Stimulated activated CD8-positive, alpha-beta memory T cell treated with anti-CD3 and anti-CD28 coated beads, Interleukin-15, amount 100 ng/mL, for 1 hour (primary cell): ENCODE measurements around the gene C2CD2.

ENCODE experiments used
- DNase-seq: peaks from one replicate; pipeline ENCODE4 v3.0.0-alpha.2; 2020; ENCODE audit warnings: low read depth

Gene C2CD2

DNA sequence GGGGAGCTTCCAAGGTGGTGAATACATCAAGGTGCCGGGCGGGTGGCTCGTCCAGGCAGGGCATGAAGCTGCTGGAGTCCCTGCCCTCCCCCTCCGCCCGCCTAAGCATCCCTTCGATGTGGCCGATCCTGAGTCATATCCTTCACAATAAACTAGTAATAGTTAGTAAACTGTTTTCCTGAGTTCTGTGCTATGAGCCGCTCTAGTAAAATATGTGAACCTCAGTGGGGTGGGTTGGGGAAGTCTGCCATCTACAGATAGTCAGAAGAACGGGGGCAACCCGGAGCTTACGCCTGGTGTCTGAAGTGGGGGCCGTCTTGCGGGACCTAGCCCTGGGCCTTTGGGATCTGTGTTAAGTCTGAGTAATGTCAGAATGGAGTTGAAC lies 21.6 kb downstream of the C2CD2 start:
- DNase-seq, result no peak

DNA sequence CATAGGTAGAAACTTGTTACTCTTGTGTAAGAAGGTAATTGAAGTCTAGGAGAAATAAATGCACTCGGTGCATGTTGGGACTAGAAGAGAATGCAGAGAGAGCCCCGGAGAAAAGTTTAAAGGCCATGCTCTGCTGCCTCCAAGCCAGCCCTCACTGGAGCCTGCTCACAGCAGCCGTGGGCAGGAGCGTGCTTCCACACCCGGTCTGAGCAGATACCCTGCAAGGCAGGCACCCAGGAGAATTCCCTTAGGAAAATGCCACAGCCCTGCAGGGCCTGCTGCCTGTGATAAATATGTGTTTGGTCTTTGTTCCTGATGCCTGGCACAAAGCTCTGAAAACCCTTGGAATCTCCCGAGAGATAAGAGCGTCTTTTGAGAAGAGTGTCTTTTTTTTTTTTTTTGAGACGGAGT lies 22.8 kb downstream of the C2CD2 start:
- no peak for DNase-seq

DNA sequence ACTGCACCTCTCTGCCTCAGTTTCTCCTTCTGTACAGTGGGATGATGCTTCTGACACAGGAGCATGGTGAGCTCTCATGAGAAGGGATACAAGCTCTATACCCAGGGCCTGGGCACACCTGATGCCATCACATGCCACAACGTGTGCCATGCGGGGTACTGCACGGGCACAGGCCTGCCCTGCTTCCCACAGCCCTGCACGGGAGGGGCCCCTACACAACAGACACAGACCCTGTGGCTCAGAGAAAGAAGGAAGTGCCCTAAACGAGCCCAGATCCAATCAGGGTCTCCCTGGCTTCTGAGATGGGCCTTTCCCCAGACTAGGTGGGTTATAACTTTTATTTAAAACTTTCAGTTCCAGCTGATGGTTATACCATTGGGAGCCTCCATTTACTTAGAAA lies 24.6 kb downstream of the C2CD2 start:
- no peak for DNase-seq

DNA sequence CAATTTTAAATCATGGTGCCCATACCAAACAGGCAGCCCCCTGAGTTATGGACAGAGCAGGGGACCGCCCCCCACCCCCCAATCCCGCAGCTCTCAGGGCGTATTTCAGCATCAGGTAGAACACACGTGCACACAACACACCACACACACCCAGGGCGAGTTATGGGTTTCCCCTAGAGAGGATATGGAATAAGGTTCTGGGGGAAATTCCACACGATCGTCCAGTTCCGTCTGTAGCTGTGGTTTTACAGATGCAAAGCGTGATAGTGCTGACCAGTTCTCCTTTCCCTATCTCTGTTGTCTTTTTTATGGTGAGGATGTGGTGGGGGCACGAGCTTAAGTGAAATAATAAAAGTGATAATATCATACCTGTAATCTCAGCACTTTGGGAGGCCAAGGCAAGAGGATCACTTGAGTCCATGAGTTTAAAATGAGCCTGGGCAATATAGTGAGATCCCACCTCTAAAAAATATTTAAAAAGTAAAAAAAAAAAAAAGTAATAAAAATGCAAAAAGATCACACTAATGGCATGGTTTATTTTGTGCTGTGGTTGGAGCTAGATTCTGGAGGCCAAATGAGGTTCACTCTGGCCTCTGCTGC lies 25.1 kb downstream of the C2CD2 start:
- DNase-seq, result no peak

DNA sequence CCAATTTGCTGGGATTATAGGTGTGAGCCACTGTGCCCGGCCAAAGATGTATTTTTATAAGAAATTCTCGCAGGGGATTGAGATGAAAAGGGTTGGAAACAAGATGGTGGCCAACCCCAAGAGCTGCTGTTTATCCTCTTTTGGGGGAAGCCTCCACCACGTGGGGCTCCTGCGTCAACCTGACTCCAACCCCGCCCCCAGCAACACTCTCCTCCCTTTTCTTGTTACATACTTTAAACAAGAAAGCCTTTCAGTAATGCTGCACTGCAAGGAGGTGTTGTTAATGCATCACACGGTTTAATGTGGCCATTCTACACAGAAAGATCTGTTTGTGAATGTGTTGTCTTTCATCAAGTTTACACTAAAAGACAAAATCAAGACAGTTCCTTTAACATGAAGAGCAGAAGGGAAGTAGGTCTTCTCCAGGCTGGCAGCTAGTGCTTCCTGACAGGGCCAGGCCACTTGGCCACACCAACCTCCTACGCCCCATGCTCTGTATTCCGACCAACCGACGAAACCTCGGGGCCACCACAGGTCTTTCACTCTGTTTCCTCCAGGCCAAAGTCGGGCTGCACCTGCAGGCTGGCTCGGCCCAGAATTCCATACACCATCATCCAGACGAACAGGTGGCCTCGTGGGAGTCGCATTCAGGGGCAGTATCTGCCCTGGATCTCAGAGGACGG lies 25.9 kb downstream of the C2CD2 start:
- no peak for DNase-seq

DNA sequence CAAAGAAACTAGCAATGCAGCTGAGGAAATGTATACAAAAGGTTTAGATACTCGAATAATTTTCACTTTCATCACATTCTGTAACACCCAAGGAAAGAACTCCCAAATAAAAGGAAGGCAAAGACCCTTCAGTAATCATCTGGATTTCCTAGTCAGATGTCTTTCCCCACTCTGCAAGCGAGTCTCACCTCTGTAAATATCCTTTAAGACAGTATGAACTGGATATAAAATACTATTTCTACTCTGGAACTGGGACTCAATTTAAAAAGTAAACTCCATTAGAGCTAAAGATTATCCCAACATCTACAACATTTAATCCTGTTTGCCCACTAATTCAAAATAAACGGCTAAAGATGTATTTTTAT lies 27.0 kb downstream of the C2CD2 start:
- DNase-seq, result no peak

DNA sequence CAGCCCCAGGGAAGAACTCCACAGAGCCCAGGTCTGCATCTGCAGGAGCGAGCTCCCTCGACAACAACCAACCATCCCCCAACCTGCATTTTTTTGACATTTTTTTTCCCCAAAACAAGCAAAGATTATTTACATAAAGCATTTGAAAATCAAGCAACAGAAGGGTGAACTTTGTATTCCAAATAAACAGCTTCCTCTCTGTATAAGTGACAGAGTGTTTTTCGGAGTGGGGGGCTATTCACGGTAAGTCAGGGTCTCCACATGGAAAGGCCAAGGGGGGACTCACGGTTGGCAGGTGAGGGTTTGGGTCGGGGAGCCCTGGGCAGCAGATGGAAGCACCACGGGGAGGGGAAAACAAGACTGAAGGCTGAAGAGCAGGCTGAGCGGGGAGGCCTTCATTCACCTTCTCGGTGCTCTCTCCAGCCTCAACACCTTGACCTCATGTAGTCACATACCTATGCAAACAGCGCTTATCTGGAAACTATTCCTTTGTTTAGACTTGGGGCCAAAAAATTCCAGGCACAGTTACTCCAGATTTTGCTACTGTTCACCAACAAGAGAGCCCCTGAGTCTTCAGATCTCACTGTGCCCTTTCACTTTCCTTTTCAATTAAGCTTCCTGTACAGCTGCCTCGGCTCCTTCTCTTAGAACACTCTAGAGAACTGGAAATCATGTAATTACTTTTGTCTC lies 27.6 kb downstream of the C2CD2 start:
- no peak for DNase-seq

DNA sequence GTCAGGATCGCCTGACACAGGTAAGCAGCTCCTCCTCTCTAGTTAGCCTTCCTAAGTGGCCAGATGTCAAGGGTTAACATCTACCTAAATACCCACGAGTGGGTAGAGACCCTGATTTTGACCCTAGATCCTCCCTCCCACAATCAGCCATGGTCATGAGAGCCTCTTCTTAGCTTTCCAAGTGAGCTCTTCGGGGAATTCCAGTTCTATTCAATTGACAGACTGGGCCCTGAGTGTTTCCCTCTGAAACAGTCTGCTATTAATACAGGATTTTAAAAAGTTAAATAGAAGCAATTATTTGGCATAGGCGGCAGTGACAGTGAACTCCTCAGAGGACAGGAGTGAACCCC lies 28.1 kb downstream of the C2CD2 start:
- DNase-seq, result no peak

DNA sequence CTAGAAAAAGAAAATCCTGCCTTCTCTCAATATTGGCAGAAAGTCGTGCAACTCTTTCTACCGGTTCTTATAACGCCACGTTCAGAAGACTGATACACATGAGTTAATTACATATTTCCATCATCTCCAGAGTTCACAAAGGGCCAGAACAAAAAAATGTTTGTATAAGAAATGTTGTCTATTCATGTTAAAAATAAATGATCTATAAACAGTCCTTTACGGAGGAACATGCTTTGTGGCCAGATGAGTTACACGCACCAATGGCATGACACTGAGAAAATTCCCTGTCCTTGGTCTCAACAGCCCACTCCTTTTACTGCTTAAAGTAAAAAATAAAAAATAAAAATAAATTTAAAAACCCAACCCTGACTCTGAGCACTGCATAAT lies 29.5 kb downstream of the C2CD2 start:
- no peak for DNase-seq

DNA sequence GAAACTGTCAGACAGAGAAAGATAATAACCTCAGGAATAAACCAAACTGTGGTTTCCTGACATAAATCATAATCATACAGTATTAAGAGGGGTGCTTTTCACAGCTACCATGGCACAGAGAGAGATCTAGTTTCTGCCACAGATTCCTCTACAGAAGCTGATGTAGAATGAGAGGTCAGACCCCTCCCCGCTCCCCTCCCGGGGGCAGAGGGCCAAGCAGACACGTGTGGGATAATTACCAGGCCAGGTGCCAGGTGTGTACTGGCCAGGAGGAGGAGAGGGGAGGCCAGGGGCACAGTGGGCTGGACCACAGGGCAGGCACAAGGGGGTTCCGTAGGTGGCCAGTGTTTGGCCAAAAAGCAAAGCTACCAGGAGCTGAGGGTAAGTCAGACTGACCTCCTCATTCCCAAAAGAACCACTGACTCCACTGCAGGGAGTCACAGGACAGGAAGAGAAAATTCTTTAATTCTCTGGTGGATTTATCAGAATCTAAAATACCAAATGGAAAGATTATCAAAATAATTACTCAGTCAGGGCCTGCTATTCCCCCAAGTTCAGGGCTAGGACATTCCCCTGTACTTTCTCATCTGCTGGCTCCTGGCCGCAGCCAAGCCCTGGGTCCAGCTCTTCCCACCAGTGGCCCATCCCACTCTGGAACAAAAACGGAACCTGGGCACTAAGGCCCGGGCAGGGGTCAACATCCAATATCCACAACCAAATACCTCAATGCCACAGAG lies 30.0 kb downstream of the C2CD2 start:
- DNase-seq, result no peak

DNA sequence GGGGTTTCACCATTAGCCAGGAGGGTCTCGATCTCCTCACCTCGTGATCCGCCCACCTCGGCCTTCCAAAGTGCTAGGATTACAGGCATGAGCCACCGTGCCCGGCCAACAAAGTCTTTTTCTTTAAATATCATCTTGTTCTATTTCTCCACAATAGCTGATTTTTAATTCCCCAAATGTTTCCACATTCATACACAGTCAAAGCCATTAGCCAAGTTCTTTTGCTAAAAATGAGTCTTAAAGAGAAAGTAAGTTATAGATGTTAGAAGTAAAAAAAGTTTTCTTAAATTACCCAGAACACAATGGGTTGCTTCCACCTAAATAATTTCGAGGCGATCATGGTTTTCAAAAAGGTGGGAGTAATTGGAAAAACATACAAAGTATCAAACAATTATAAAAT lies 30.6 kb downstream of the C2CD2 start:
- no peak for DNase-seq

DNA sequence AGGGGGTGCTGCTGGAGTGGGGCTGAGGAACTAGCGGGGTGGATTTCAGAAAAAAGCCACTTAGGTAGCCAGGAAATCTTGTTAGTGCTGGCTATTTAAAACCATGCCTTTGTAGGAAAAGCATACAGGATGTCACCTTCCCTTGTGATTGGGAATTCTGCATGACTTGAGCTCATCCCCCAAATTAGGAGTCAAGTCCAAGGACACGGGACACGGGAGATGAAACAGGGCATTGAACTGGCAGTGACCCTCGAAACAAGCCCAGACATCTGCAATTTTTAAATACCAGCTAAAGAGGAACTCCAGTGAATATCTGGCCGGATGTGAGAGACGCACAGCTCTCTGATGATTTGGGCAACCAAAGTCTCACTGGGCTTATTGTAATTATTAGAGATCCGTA lies 32.8 kb downstream of the C2CD2 start:
- DNase-seq, result no peak

DNA sequence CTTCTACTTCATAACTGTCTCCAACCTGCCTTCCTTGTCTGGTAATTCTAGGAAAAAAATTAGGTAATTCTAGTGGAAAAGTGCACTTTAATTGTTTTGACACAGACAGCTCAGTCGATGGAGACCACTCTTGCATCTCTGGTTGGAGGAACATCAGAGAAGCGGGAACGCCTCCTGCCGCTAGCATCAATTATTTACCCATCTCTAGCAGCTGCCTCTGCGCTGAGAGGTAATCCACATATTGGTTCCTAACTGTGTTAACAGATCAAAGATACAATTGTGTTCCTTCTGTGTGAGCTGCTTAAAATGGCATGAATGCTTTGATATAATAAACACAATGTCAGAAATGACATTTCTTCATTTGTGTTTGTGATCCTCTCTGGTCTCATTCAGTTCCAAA lies 33.3 kb downstream of the C2CD2 start:
- no peak for DNase-seq

DNA sequence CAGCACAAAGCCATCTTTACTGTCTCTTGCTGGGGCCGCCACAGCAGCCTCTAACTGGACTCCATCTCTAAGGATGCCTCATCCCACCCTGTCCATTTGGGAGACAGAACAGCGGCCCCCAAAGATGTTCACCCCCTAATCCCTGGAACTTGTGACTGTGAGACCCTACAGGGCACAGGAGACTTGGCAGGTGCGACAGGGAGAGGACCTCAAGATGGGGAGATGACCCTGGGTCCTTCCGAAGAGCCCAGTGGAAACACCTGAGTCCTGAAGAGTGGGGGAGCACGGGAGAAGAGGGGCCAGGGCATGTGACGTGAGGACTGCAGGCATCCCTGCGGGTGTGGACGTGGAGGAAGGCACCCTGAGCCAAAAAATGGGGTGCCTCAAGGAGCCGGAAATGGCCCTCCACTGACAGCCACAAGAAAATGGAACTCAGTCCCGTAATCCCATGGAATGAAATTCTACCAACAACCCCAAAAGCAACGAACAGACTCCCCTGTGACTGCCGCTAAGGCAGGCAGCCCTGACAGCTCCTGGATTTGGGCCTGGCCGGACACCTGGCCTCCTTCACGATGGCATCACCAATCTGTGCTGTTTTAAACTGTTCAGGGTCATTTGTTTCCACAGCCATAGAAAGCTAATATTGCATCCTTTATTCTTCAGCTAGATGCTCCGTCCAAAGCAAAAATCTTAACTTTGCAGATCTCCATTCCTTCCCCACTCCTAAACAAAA lies 34.0 kb downstream of the C2CD2 start:
- no peak for DNase-seq

DNA sequence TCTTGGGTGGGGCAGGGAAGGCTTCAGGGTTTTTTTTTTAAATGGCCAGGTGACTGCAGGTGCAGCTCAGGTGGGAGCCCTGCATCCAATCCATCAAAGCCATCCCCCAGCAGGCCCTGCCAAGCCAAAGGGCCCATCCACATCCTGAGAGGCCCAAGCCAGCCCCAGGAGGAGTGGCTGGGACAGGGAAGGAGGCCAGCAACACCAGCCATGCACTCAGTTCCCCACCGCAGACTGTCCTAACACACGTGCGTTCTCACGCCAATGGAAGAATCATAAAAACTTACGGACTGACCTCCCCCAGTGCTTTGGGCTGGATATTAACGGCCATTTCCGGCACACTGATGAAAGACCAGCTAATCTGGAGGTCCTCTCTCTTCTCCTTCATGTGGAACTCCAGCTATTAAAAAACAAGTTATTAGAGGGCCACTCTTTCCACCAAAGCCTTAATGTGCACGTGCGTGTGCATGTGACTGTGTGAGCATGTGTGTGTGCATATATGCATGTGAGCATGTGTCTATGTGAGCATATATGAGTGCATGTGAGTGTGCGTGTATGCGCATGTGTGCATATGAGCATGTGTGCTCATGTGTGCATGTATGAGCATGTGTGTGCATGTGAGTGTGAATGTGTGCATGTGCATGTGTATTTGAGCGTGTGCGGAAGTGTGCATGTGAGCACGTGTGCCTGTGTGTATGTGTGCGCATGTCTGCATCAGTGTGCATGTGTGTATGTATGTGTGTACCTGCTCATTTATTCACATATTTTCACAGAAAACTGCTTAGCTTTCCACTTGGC lies 35.1 kb downstream of the C2CD2 start:
- no peak for DNase-seq

DNA sequence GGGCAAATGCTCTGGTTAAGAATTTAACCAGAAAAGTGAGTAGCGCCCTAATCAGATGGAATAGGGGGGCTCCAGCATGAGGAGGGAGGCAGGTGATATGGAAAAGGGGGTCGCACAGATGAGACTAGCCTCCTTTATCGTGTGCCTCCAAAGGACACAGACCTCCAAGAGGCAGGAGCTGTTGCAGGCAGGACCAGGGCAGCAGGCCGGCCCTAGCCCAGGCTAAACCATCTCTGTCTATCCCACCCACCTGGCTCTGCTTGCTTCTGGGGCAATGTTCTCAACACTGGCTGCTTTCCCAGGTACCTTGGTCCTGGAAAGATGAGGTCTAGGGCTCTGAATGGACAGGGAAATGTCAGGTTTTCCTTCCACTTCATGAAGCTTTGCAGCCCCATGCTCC lies 36.3 kb downstream of the C2CD2 start:
- no peak for DNase-seq

DNA sequence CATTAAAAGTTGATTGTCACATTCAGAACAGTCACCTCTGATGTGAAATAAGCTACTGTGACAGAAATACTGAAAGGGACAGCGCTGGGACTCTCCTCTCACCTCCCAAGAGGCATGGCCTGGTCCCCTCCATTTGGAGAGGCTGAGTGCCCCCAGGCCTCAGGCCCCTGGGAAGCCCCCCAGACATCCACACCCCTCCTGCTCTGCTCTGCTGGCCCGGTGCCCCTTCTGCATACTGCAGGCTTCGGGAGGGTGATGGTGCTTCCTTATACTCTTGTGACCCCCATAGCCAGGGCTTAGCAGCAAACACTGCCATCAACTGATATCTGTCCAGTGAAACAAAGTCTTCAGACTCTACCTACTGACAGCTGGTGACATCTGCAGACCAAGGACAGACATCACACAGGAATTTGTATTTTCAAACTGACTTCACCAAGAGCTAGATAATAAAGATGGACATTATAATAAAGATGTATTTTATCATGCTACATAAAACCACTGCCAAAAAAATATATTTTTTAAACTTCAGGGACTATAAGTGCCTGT lies 36.9 kb downstream of the C2CD2 start:
- DNase-seq, result no peak

DNA sequence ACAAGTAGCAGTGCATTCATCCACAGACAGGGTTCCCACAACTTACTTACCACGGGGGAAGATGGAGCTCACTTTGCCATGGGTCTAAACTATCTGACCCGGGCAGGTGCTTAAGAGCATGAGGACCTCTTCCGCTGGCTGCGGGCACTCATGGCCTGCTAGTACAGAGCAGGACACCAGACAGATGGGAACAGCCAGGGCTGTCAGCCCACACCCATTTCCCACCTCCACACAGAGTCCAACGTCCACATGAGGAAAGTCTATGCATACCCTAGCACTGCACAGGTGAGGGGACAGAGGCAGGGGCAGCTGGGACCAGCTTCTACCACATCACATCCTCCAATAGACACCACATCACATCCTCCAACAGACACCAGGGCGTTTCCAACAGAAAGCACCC lies 38.9 kb downstream of the C2CD2 start:
- DNase-seq, result no peak

DNA sequence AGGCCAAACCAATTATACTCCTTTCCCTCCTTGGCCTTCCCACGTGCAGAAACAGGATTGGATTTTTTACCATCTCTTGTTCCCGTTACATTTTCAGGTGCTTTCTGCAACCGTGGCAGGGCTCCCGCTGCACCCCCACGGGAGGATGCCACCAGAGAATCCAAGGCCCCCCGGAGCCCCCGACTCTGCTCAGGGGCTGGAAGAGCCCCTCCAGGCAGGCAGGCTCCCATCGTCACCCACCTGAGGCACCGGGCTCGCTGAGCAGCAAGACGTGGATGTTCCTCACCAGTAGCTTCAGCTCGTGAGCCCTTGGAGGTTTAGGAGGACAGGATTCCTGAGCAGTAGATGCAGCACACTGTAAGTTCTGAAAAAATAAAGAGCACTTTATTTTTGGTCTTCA lies 39.5 kb downstream of the C2CD2 start:
- no peak for DNase-seq

DNA sequence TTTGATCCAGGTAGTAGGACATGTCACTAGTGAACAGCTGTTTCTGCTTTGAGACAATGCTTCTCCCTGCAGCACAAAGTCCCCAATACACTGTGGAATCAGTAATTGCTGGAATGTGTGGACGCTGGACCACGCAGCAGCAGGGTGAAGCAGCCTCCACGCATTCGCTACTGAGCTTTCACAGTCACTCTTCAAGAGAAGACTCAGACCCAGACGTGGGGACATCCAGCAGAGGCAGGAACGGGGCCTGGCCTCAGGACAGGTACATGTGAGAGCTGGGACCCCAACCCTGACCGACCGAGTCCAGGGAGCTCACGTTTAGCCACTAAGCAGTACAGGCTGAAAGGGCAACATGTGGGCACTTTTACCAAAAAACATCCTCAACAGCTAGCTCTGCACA lies 40.6 kb downstream of the C2CD2 start:
- no peak for DNase-seq

DNA sequence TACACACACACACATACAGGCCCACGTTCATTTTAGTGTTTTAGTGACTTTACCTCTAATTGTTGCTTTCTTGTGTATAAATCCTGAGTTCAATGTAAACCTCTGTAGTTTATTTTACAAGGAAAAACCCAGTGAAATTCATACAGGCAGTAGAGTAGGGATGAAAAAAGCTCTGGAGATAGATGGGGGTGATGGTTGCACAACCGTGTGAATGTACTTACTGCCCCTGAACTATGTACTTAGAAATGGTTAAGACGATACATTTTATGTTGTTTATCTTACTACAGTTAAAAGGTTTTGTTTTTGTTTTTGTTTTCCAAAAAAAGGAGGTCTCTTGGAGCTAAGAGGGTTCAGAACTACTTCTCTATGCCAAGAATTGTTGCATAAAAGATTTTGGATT lies 45.0 kb downstream of the C2CD2 start:
- no peak for DNase-seq
